NCI-H526 (cell line): ENCODE results near the gene TMEM100.

Experiments
- DNase-seq, 2 experiments: peaks; one replicate each; lab custom pipeline; 2025; lab: John Stamatoyannopoulos, UW

Gene TMEM100

GRCh38 chr17:55722742-55723487 is at the start of gene TMEM100:
TSS of gene TMEM100 (minus strand) at chr17:55722864. CDS start at chr17:55721070, 1,794 bp downstream.
- DNase-seq = no peak

- DNase-seq = no peak
These were observed 49.4 kb upstream of the TMEM100 start for GRCh38 chr17:55772086-55772485.

- DNase-seq = peak; percentile 10 to 60
These were observed 47.7 kb upstream of the TMEM100 start for GRCh38 chr17:55770196-55770870.

GRCh38 chr17:55769625-55770000 is 46.9 kb upstream of the TMEM100 start:
- no peak for DNase-seq

- no peak for DNase-seq
These were observed 46.4 kb upstream of the TMEM100 start for GRCh38 chr17:55768936-55769624.

GRCh38 chr17:55765472-55765871 is 42.8 kb upstream of the TMEM100 start:
- DNase-seq = no peak

GRCh38 chr17:55764610-55765009 is 41.9 kb upstream of the TMEM100 start:
- DNase-seq = no peak

GRCh38 chr17:55763856-55764255 is 41.2 kb upstream of the TMEM100 start:
- DNase-seq = no peak

GRCh38 chr17:55762086-55762858 is 39.6 kb upstream of the TMEM100 start:
- DNase-seq = no peak

GRCh38 chr17:55760643-55761355 is 38.1 kb upstream of the TMEM100 start:
- no peak for DNase-seq

- no peak for DNase-seq
These were observed 35.5 kb upstream of the TMEM100 start for GRCh38 chr17:55758171-55758570.

- DNase-seq = no peak
These were observed 35.0 kb upstream of the TMEM100 start for GRCh38 chr17:55757659-55758058.

- no peak for DNase-seq
These were observed 34.0 kb upstream of the TMEM100 start for GRCh38 chr17:55756689-55757088.

- no peak for DNase-seq
These were observed 29.1 kb upstream of the TMEM100 start for GRCh38 chr17:55751720-55752250.

GRCh38 chr17:55750750-55751657 is 28.3 kb upstream of the TMEM100 start, which contains the start of gene PCTP:
TSS of gene PCTP (plus strand) at chr17:55751051. CDS start at chr17:55751104, 53 bp downstream.
- DNase-seq = peak; percentile 49 to 80

- DNase-seq = no peak
These were observed 27.3 kb upstream of the TMEM100 start for GRCh38 chr17:55749985-55750384.

- DNase-seq = no peak
These were observed 26.2 kb upstream of the TMEM100 start for GRCh38 chr17:55748841-55749240.

GRCh38 chr17:55747209-55747608 is 24.5 kb upstream of the TMEM100 start:
- DNase-seq = no peak

- no peak for DNase-seq
These were observed 23.8 kb upstream of the TMEM100 start for GRCh38 chr17:55746466-55746865.

GRCh38 chr17:55745258-55745657 is 22.6 kb upstream of the TMEM100 start:
- no peak for DNase-seq
